Astrocyte (in vitro differentiated cells and primary cell): ENCODE data around the gene PER2. TPM values are rescaled to one million over a fixed set of nuclear protein-coding genes. Genes with fewer than 3 reads are reported as not detected.

ENCODE experiments used
- DNase-seq: peaks from one replicate; pipeline ENCODE4 v3.0.0-alpha.2; 2010; ENCODE audit warnings: low read depth
- FAIRE-seq: peaks from 2 replicates; lab custom pipeline; 2011; peaks lifted over from hg19 to GRCh38; lab: Jason Lieb, UNC
- H2AFZ ChIP-seq: 2 replicates; pipeline ENCODE4 v1.6.0; 2012; ENCODE audit warnings: low read depth, low read length, inconsistent platforms
- H3K27ac ChIP-seq: 2 replicates; pipeline ENCODE4 v1.5.1; 2011; ENCODE audit warnings: low read depth, low read length, inconsistent platforms
- H3K27me3 ChIP-seq: 2 replicates; pipeline ENCODE4 v1.6.0; 2011; ENCODE audit warnings: low read length, inconsistent platforms; ENCODE audit not compliant: insufficient read depth
- H3K36me3 ChIP-seq: 2 replicates; pipeline ENCODE4 v1.5.1; 2011; ENCODE audit warnings: low read length, inconsistent platforms; ENCODE audit not compliant: insufficient read depth
- H3K4me1 ChIP-seq: 2 replicates; pipeline ENCODE4 v1.5.1; 2011; ENCODE audit warnings: low read length, inconsistent platforms; ENCODE audit not compliant: insufficient read depth
- H3K4me2 ChIP-seq: 2 replicates; pipeline ENCODE4 v1.6.0; 2012; ENCODE audit warnings: low read length, inconsistent platforms
- H3K4me3 ChIP-seq: 2 replicates; pipeline ENCODE4 v1.5.1; 2011; ENCODE audit warnings: low read depth, mild to moderate bottlenecking, low read length, inconsistent platforms; ENCODE audit not compliant: insufficient read depth
- H3K79me2 ChIP-seq: 2 replicates; pipeline ENCODE4 v1.6.0; 2012; ENCODE audit warnings: mild to moderate bottlenecking, low read length, inconsistent platforms; ENCODE audit not compliant: insufficient read depth
- H3K9ac ChIP-seq: 2 replicates; pipeline ENCODE4 v1.6.0; 2012; ENCODE audit warnings: mild to moderate bottlenecking, low read length, inconsistent platforms
- H3K9me3 ChIP-seq: 2 replicates; pipeline ENCODE4 v1.5.1; 2012; ENCODE audit warnings: low read depth, mild to moderate bottlenecking, low read length, inconsistent platforms; ENCODE audit not compliant: insufficient read depth
- H4K20me1 ChIP-seq: 2 replicates; pipeline ENCODE4 v1.6.0; 2012; ENCODE audit warnings: low read length, inconsistent platforms; ENCODE audit not compliant: insufficient read depth
- H3K27ac Mint-ChIP-seq: one replicate; pipeline ENCODE4 v1.8.0; 2021; ENCODE audit warnings: mild to moderate bottlenecking, mixed read lengths; ENCODE audit not compliant: unreplicated experiment
- H3K27me3 Mint-ChIP-seq: one replicate; pipeline ENCODE4 v1.8.0; 2021; ENCODE audit warnings: low read depth, mixed read lengths; ENCODE audit not compliant: unreplicated experiment
- H3K36me3 Mint-ChIP-seq: one replicate; pipeline ENCODE4 v1.8.0; 2021; ENCODE audit warnings: low read depth, mixed read lengths; ENCODE audit not compliant: unreplicated experiment
- H3K4me1 Mint-ChIP-seq: one replicate; pipeline ENCODE4 v1.8.0; 2021; ENCODE audit warnings: low read depth, mixed read lengths; ENCODE audit not compliant: unreplicated experiment
- H3K4me3 Mint-ChIP-seq: one replicate; pipeline ENCODE4 v1.8.0; 2021; ENCODE audit warnings: mild to moderate bottlenecking, moderate library complexity, mixed read lengths; ENCODE audit not compliant: unreplicated experiment
- H3K9me3 Mint-ChIP-seq: one replicate; pipeline ENCODE4 v1.8.0; 2021; ENCODE audit warnings: mild to moderate bottlenecking, mixed read lengths; ENCODE audit not compliant: unreplicated experiment
- EZH2 ChIP-seq: IDR thresholded peaks from 2 replicates; pipeline ENCODE4 v1.6.1; 2012; ENCODE audit warnings: mild to moderate bottlenecking, low read length, inconsistent platforms; ENCODE audit not compliant: insufficient read depth
- total RNA-seq: library from RNA; stranded (reverse); gene quantifications from 2 replicates; pipeline ENCODE4 v1.2.1, GENCODE V29; 2021
- TF ChIP-seq, protein P1 (sequence below): IDR thresholded peaks from 2 replicates; pipeline ENCODE4 v1.5.1; 2011; ENCODE audit warnings: low read depth, mild to moderate bottlenecking, inconsistent platforms, low read length, moderate library complexity; ENCODE audit not compliant: insufficient read depth

PER2 gene
- total RNA-seq, 1 donor from 2014 or later = 2.0 TPM

DNA sequence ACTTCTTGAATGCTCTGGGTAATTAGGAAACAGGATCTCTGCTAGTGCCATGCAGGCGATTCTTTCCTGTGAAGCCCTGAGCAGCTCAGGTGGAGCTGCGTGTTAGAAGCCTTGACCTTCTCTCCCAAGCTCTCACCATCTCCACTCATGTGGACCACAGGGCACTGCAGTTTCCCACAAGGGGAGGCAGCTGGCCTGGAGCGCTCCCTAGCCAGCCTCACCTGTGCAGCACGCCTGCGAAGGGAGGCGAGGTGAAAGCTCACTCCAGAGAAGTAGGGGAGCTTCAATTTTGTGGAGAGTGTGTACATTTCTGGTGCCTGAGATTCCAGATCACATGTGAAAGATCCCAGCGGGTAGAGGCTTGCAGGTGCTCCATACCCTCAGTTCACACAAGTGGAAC lies 37.5 kb downstream of the PER2 start:
- H3K4me1 ChIP-seq = no peaks in the 10 kb centered on the region
- no peaks in the 10 kb centered on the region for H3K4me1 Mint-ChIP-seq
- H3K4me3 Mint-ChIP-seq = no peak overlapping the region
- no peaks in the 10 kb centered on the region for H3K36me3 ChIP-seq
- no peaks in the 10 kb centered on the region for H3K9me3 ChIP-seq
- H3K27me3 Mint-ChIP-seq = peaks cover 15% of the 10 kb centered on the region
- H3K9me3 Mint-ChIP-seq = no peaks in the 10 kb centered on the region
- DNase-seq (no peak), FAIRE-seq (no peak)
- H3K27ac ChIP-seq = no peak overlapping the region
- H3K9ac ChIP-seq = no peak overlapping the region
- H3K36me3 Mint-ChIP-seq = peaks cover 11% of the 10 kb centered on the region
- no peaks in the 10 kb centered on the region for H3K27me3 ChIP-seq
- H4K20me1 ChIP-seq = no peaks in the 10 kb centered on the region
- H3K4me2 ChIP-seq = no peak overlapping the region
- TF ChIP-seq EZH2 = no peak
- TF ChIP-seq, protein P1, sequence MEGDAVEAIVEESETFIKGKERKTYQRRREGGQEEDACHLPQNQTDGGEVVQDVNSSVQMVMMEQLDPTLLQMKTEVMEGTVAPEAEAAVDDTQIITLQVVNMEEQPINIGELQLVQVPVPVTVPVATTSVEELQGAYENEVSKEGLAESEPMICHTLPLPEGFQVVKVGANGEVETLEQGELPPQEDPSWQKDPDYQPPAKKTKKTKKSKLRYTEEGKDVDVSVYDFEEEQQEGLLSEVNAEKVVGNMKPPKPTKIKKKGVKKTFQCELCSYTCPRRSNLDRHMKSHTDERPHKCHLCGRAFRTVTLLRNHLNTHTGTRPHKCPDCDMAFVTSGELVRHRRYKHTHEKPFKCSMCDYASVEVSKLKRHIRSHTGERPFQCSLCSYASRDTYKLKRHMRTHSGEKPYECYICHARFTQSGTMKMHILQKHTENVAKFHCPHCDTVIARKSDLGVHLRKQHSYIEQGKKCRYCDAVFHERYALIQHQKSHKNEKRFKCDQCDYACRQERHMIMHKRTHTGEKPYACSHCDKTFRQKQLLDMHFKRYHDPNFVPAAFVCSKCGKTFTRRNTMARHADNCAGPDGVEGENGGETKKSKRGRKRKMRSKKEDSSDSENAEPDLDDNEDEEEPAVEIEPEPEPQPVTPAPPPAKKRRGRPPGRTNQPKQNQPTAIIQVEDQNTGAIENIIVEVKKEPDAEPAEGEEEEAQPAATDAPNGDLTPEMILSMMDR = no peak
- H3K4me3 ChIP-seq = no peak overlapping the region
- no peak overlapping the region for H2AFZ ChIP-seq
- H3K27ac Mint-ChIP-seq = no peak overlapping the region
- no peaks in the 10 kb centered on the region for H3K79me2 ChIP-seq

DNA sequence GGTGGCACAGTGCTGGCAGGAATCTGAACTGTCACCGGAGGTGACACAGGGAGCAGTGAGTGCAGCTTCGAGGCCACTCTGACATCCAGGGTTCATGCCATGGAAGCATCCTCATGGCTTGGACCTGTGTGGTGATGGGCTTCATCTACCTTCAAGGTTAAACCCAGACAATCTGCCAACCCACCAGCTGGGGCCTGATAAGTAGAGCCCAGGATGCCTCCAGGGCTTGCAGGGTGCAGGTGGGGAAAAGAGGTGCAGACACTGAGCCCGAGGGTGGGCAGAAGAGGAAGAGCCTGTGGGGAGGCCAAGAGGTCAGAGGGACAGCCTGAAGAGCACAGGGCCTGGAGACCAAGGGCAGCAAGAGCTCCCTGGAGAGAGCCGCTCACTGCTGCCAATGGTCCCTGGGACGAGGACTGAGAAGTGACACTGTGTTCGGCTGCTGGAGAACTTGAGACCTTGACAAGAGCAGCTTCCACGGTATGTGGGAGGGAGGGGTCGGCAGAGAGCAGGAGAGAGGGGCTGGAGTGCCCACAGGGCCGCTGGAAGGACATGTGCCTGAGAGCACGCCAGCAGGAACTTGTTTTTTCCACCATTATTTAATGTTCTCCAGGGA lies 40.5 kb downstream of the PER2 start:
- no peak overlapping the region for H3K9ac ChIP-seq
- Mint-ChIP-seq H3K27me3 (peaks cover 11% of the 10 kb centered on the region), H3K4me1 (no peaks in the 10 kb centered on the region), H3K36me3 (peaks cover 13% of the 10 kb centered on the region), H3K9me3 (no peaks in the 10 kb centered on the region), H3K4me3 (no peak overlapping the region), H3K27ac (peak overlapping the region; percentile 12)
- H3K4me1 ChIP-seq = no peaks in the 10 kb centered on the region
- H3K9me3 ChIP-seq = no peaks in the 10 kb centered on the region
- no peaks in the 10 kb centered on the region for H3K79me2 ChIP-seq
- H3K27me3 ChIP-seq = no peaks in the 10 kb centered on the region
- no peak overlapping the region for H2AFZ ChIP-seq
- FAIRE-seq = no peak
- H3K27ac ChIP-seq = no peak overlapping the region
- no peak for DNase-seq
- TF ChIP-seq, protein P1 = no peak
- TF ChIP-seq EZH2 = no peak
- H3K4me3 ChIP-seq = no peak overlapping the region
- no peaks in the 10 kb centered on the region for H3K36me3 ChIP-seq
- H4K20me1 ChIP-seq = no peaks in the 10 kb centered on the region
- H3K4me2 ChIP-seq = no peak overlapping the region

DNA sequence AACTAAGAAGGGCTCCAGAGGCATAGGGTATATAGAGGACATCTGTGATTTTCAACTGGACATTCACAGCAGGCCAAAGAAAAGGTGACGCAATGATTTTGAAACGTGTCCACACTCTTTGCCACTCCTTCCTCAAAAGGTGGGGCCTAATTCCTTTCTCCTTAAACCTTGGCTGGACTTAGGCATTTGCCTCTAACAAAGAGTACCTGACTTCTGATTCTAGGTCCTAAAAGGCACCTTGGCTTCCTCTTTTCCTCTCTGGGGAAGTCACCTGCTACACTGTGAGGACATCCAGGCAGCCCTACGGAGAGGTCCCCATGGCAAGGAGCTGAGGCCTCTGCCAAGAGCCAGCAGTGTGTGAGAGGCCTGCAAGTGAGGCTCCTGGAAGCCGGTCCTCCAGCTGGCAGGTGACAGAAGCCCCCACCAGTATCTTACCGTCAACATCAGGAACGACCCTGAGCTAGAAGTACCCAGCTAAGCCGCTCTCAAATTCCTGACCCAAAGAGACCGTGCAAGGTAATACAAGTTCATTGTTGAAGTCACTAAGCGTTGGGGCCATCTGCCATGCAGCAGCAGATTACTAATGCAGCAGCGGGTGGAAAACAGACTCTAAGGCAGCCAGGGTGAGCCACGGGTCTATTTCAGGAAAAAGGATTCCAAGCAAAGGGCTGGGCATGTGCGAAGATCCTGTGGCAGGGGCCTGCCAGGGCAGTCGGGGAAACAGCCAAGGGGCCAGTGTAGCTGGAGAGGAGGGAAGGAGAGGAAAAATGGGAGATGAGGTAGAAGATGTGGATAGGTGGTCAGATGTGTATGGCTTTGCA lies 41.2 kb downstream of the PER2 start:
- no peaks in the 10 kb centered on the region for H4K20me1 ChIP-seq
- DNase-seq (no peak), FAIRE-seq (no peak)
- H3K36me3 ChIP-seq = no peaks in the 10 kb centered on the region
- peaks cover 14% of the 10 kb centered on the region for H3K27me3 Mint-ChIP-seq
- H3K36me3 Mint-ChIP-seq = peaks cover 10% of the 10 kb centered on the region
- no peak overlapping the region for H3K27ac ChIP-seq
- H3K27ac Mint-ChIP-seq = peak overlapping the region; percentile 12
- no peak overlapping the region for H2AFZ ChIP-seq
- H3K4me1 ChIP-seq = no peaks in the 10 kb centered on the region
- no peak for TF ChIP-seq EZH2
- TF ChIP-seq, protein P1 = no peak
- H3K4me3 Mint-ChIP-seq = no peak overlapping the region
- H3K9me3 Mint-ChIP-seq = no peaks in the 10 kb centered on the region
- H3K4me2 ChIP-seq = no peak overlapping the region
- H3K4me1 Mint-ChIP-seq = no peaks in the 10 kb centered on the region
- H3K79me2 ChIP-seq = no peaks in the 10 kb centered on the region
- H3K9ac ChIP-seq = no peak overlapping the region
- H3K27me3 ChIP-seq = no peaks in the 10 kb centered on the region
- H3K4me3 ChIP-seq = no peak overlapping the region
- H3K9me3 ChIP-seq = no peaks in the 10 kb centered on the region
